NCI-H2227 treated with DMSO at 0.1 percent for 48 hours (cell line): ENCODE measurements around the gene ARHGAP26.

Experiments used
- DNase-seq: peaks from one replicate; lab custom pipeline; 2025; lab: John Stamatoyannopoulos, UW

ARHGAP26 gene

GRCh38 chr5:142753116-142753631 lies 17.0 kb upstream of the ARHGAP26 start:
- no peak for DNase-seq

- DNase-seq, result no peak
These were observed 16.1 kb upstream of the ARHGAP26 start for GRCh38 chr5:142754031-142754430.

- DNase-seq, result peak; percentile 19
These were observed 13.6 kb upstream of the ARHGAP26 start for GRCh38 chr5:142756576-142756975.

- no peak for DNase-seq
These were observed 12.6 kb upstream of the ARHGAP26 start for GRCh38 chr5:142757564-142757963.

GRCh38 chr5:142758062-142758795 lies 11.9 kb upstream of the ARHGAP26 start:
- DNase-seq, result no peak

GRCh38 chr5:142758796-142759145 lies 11.4 kb upstream of the ARHGAP26 start:
- no peak for DNase-seq

GRCh38 chr5:142763701-142764100 lies 6.5 kb upstream of the ARHGAP26 start:
- DNase-seq, result no peak

- DNase-seq, result no peak
These were observed 3.0 kb upstream of the ARHGAP26 start for GRCh38 chr5:142767178-142767577.

- DNase-seq, result no peak
These were observed 2.3 kb upstream of the ARHGAP26 start for GRCh38 chr5:142767911-142768310.

- no peak for DNase-seq
These were observed 855 bp upstream of the ARHGAP26 start for GRCh38 chr5:142769251-142769792.

- DNase-seq, result peak; percentile 55
These were observed 753 bp downstream of the ARHGAP26 start for GRCh38 chr5:142770650-142771609.

- DNase-seq, result no peak
These were observed 1.5 kb downstream of the ARHGAP26 start for GRCh38 chr5:142771666-142772065.

- DNase-seq, result no peak
These were observed 2.5 kb downstream of the ARHGAP26 start for GRCh38 chr5:142772446-142773293.

- DNase-seq, result no peak
These were observed 6.9 kb downstream of the ARHGAP26 start for GRCh38 chr5:142777099-142777498.

GRCh38 chr5:142777850-142778249 lies 7.7 kb downstream of the ARHGAP26 start:
- no peak for DNase-seq

GRCh38 chr5:142779163-142779840 lies 9.1 kb downstream of the ARHGAP26 start:
- no peak for DNase-seq

- DNase-seq, result no peak
These were observed 10.7 kb downstream of the ARHGAP26 start for GRCh38 chr5:142780871-142781270.

- no peak for DNase-seq
These were observed 12.9 kb downstream of the ARHGAP26 start for GRCh38 chr5:142782976-142783530.

- no peak for DNase-seq
These were observed 13.6 kb downstream of the ARHGAP26 start for GRCh38 chr5:142783601-142784341.

- DNase-seq, result no peak
These were observed 14.3 kb downstream of the ARHGAP26 start for GRCh38 chr5:142784401-142784955.
